Testis (tissue), 2 donors: ENCODE measurements around the gene IL7R.

Source experiments
- POLR2A ChIP-seq: fragments of 450-650 bp; IDR thresholded peaks from one replicate; pipeline ENCODE4 v1.6.1; 2017; ENCODE audit warnings: antibody characterized with exemption, mild to moderate bottlenecking, moderate library complexity
- TF ChIP-seq, protein P1 (sequence below), 3 experiments: fragments of 450-650 bp in 2 of 3; fragments of 200-600 bp in 1 of 3; sonication (generic) in 1 of 3; IDR thresholded peaks; one replicate each; pipeline ENCODE4 v1.5.1; 2016 to 2019; ENCODE audit warnings: antibody characterized with exemption in 3 of 3, mild to moderate bottlenecking in 2 of 3, moderate library complexity in 1 of 3

DNA sequence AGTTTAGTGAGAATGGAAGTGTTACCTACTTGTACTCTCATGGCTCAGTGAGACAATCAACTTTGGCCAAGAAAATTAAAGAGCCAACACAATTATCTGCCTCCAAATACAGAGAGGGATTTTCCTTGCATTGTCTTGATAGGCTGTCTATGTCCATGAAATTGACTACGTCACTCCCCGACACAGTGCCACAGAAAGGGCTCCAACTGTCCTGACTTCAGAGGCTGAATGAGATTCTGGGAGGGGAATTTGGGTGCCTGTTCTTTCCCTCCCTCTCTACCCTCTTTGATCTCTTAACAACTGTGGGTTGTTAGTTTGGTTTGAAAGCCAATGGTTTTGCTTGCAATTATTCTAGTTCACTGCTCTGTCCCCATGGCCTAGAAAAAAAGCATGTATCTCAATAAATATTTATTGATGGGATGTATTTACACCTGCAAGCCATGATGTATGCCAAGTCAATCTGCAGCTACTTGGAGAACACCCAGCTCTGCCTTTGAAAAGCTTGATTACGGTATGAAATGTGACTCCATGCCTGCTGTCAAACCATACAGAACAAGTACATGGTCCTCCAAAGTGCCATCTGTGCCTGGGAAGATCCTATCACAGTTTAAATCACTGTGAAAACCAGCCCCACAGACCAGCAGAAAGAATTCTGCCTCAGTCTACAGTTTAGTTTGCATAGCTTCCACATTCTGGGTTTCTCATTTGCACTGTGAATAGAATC lies 44.4 kb downstream of the IL7R start:
- TF ChIP-seq, protein P1, sequence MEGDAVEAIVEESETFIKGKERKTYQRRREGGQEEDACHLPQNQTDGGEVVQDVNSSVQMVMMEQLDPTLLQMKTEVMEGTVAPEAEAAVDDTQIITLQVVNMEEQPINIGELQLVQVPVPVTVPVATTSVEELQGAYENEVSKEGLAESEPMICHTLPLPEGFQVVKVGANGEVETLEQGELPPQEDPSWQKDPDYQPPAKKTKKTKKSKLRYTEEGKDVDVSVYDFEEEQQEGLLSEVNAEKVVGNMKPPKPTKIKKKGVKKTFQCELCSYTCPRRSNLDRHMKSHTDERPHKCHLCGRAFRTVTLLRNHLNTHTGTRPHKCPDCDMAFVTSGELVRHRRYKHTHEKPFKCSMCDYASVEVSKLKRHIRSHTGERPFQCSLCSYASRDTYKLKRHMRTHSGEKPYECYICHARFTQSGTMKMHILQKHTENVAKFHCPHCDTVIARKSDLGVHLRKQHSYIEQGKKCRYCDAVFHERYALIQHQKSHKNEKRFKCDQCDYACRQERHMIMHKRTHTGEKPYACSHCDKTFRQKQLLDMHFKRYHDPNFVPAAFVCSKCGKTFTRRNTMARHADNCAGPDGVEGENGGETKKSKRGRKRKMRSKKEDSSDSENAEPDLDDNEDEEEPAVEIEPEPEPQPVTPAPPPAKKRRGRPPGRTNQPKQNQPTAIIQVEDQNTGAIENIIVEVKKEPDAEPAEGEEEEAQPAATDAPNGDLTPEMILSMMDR (IDR thresholded peaks at IDR 0.05), result no peak
- TF ChIP-seq POLR2A, result no peak
